Heart left ventricle (tissue), 16 donors: ENCODE data around the gene TTLL5. TPM values are rescaled to one million over a fixed set of nuclear protein-coding genes. Genes with fewer than 3 reads are reported as not detected.

ENCODE experiments used
- ATAC-seq, 4 donors: fragments of 200-7000 bp; cut with Tn5 transposase; one replicate each; pipeline ENCODE4 v1.9.1; 2020 to 2022; ENCODE audit warnings: moderate library complexity in 4 of 4, mild to moderate bottlenecking in 3 of 4, moderate number of reproducible peaks in 1 of 4
- DNase-seq, 5 donors: peaks; one replicate each; pipeline ENCODE4 v3.0.0-alpha.2; 2020
- H3K27ac ChIP-seq, 12 donors: fragments of 200-600 bp; sonication (generic) in 4 of 12; one replicate each; pipeline versions ENCODE4 v1.5.0 to v1.8.0; 2016 to 2022; ENCODE audit warnings: mild to moderate bottlenecking in 2 of 12
- H3K27me3 ChIP-seq, 9 donors: fragments of 200-600 bp; sonication (generic) in 2 of 9; one replicate each; pipeline versions ENCODE4 v1.5.1 to v1.8.0; 2016 to 2022; ENCODE audit warnings: mild to moderate bottlenecking in 3 of 9
- H3K36me3 ChIP-seq, 9 donors: fragments of 200-600 bp; sonication (generic) in 2 of 9; one replicate each; pipeline versions ENCODE4 v1.5.0 to v1.8.0; 2018 to 2022; ENCODE audit warnings: mild to moderate bottlenecking in 2 of 9
- H3K4me1 ChIP-seq, 12 donors: fragments of 200-600 bp; sonication (generic) in 4 of 12; one replicate each; pipeline versions ENCODE4 v1.5.0 to v1.8.0; 2016 to 2022; ENCODE audit warnings: mild to moderate bottlenecking in 3 of 12
- H3K4me3 ChIP-seq, 12 donors: fragments of 200-600 bp; sonication (generic) in 4 of 12; one replicate each; pipeline versions ENCODE4 v1.5.0 to v1.8.0; 2017 to 2022; ENCODE audit warnings: mild to moderate bottlenecking in 9 of 12, moderate library complexity in 4 of 12
- H3K9me3 ChIP-seq, 12 donors: fragments of 200-600 bp; sonication (generic) in 4 of 12; one replicate each; pipeline versions ENCODE4 v1.5.0 to v1.8.0; 2016 to 2022; ENCODE audit warnings: mild to moderate bottlenecking in 1 of 12
- CTCF ChIP-seq, 12 donors: fragments of 200-600 bp; sonication (generic) in 4 of 12; IDR thresholded peaks; one replicate each; pipeline versions ENCODE4 v1.5.0 to v1.8.0; 2018 to 2022; ENCODE audit warnings: antibody characterized with exemption in 12 of 12, mild to moderate bottlenecking in 5 of 12
- POLR2A ChIP-seq, 2 donors: fragments of 450-650 bp; IDR thresholded peaks; one replicate each; pipeline ENCODE4 v1.6.1; 2017; ENCODE audit warnings: antibody characterized with exemption in 2 of 2, mild to moderate bottlenecking in 2 of 2, moderate library complexity in 2 of 2
- WGBS, 4 donors: extraction: QIAGEN DNeasy Blood & Tissue Kit in 2 of 4; methylation state at CpG; one replicate each; pipeline versions ENCODE4 v1.1.5 to v1.1.7; 2013 to 2018; 5-methylcytosine and 5-hydroxymethylcytosine counted together
- intact Hi-C, 10 donors: fragments of 100-400 bp; cut with DNase I; formaldehyde crosslinking; loops; one replicate each; pipeline versions ENCODE4 v1.11.1 to v1.14.2; 2022
- polyA plus RNA-seq, 2 donors: library from polyadenylated mRNA; stranded (reverse); fragments of 200-250 nt; gene quantifications; one replicate each; pipeline ENCODE4 v1.2.3, GENCODE V29; 2013
- total RNA-seq, 9 donors: library from RNA; depleted of rRNA in 2 of 9; stranded (reverse); fragments of >200 nt in 2 of 9; fragmentation: NEBNext Ultra II Directional in 3 of 9; extraction: Animal tissue kit (Norgen Biotek cat#: 25700) in 3 of 9; gene quantifications; one replicate each; pipeline versions ENCODE4 v1.1.0 to v1.2.4, GENCODE V29; 2016 to 2023
- donor health status: ischemic (EF 13 %, LVEDD 7.1; RV severe dilation, severe dysfunction).
- donor health status: healthy with polysubstance abuse.
- donor health status: DM: no; HTN: yes; CAD: no.
- donor health status: DM: no; HTN: no; CAD: no.
- donor health status: ischemic (EF 25% LVEDD 6.9; RV normal size, moderate dysfunction).
- donor health status: ischemic (EF 25% LVEDD 5.7; RV mildly dilated, moderate dysfunction).
- donor health status: healthy.
- donor health status: DM: yes; HTN: yes; CAD: no.
- donor health status: ischemic (EF 35%, LVEDD 5.7; RV mildly dilated, moderate dysfunction).
- donor health status: nonischemic (EF 11% LVEDD 7.7; RV severe dilation, severe dysfunction).
- donor health status: DM: yes; HTN: yes; CAD: no.
- donor health status: PGD.
- donor health status: ischemic (EF 29% LVEDD 5.4; RV normal size, mild dysfunction).
- donor health status: nonischemic (EF 23%, LVEDD 6.1; RV moderate dilation, normal function).

The TTLL5 gene
- total and polyA plus RNA-seq, 11 donors: 6.2 to 24.6 (median 15.8) TPM

DNA sequence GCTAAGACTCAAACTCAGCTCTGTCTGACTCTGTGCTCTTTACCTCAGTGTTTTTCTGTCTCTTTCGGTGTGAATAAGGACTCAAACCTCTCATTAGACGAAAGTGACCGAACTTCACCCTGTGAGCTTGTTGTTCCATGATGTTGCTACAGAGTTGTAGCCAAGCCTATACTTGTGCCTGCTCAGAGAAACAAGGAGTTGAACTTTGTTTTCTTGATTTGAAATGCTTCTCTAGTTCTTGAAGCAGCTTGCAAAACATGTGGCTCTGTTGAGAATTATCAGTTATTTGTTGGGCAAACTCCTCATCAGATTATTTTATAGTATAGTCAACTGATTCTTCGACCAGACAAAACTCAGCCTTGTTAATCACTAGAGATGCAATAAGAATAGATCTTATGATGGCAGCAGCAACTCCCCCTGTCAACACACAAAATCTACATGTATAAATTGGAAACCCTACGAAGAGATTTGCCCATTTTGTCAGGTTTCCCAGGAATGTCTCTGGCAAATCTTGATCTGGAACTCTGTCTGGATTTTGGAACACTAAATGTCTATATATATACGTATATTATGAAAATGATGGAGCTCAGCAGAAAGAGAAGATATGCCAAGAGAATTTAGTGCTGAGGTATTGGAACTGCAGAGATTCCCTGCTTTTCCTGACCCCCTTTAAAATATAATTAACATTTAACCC, 146.8 kb downstream of the TTLL5 start:
- Histone ChIP-seq H3K27ac (no peak overlapping the region), H3K9me3 (no peaks in the 10 kb centered on the region), H3K27me3 (no peaks in the 10 kb centered on the region), H3K4me1 (peaks cover 0 to 34% (median 16%) of the 10 kb centered on the region in 12 donors), H3K36me3 (peaks cover 0 to 9% (median 2%) of the 10 kb centered on the region in 9 donors), H3K4me3 (no peak overlapping the region)
- ATAC-seq (no peak), DNase-seq (no peak)
- intact Hi-C loops: loop anchor here in 2 of 10 donors (10.0 kb wide), 2 partner anchors 57 to 167 kb away; no protein-coding TSS in a partner anchor
- TF ChIP-seq CTCF (IDR thresholded peaks at IDR 0.05) (no peak), POLR2A (IDR thresholded peaks at IDR 0.05) (no peak)
- 95 to 97% (median 96%) methylated on average over 6 of the region's 6 CpGs for WGBS, 4 donors

DNA sequence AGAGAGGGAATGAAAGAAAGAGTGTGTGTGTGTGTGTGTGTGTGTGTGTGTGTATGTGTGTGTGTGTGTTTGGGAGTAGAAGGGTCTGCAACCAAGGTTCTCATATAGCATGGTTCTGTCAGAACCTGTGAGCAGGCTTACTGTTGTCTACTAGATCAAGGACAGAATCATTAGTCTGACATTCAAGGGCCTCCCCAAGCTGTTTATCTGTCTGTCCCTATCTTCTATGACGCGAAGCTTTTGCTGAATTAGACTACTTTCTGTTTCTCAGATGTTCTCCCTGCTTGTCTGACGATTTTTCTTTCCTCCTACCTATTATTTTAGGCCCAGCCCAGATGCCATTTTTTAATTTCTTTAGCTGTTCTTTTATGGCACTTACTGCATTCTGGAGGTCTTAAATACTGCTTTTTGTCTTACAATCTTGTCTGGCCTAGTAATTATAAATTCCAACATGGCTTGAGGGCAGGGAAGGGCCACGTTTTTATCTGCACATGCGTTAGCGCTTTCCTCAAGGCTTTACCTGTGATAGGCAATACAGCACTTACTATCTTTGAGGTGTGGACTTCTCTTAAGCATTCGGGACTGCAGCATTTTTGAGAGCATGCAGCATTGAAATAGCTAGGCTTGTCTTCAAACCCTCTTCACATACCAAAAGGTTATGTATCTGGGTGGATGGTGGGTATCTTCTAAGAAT, 150.2 kb downstream of the TTLL5 start:
- Histone ChIP-seq H3K9me3 (no peaks in the 10 kb centered on the region), H3K27me3 (no peaks in the 10 kb centered on the region), H3K36me3 (peaks cover 0 to 13% (median 2%) of the 10 kb centered on the region in 9 donors), H3K4me3 (no peak overlapping the region), H3K4me1 (peaks cover 0 to 9% (median 2%) of the 10 kb centered on the region in 12 donors), H3K27ac (no peak overlapping the region)
- intact Hi-C loops: no loop called here
- no peak for TF ChIP-seq POLR2A (IDR thresholded peaks at IDR 0.05)
- no peak for TF ChIP-seq CTCF (IDR thresholded peaks at IDR 0.05)
- DNase-seq (no peak), ATAC-seq (no peak)
- WGBS, 4 donors: 83 to 88% (median 85%) methylated on average over 7 of the region's 7 CpGs

DNA sequence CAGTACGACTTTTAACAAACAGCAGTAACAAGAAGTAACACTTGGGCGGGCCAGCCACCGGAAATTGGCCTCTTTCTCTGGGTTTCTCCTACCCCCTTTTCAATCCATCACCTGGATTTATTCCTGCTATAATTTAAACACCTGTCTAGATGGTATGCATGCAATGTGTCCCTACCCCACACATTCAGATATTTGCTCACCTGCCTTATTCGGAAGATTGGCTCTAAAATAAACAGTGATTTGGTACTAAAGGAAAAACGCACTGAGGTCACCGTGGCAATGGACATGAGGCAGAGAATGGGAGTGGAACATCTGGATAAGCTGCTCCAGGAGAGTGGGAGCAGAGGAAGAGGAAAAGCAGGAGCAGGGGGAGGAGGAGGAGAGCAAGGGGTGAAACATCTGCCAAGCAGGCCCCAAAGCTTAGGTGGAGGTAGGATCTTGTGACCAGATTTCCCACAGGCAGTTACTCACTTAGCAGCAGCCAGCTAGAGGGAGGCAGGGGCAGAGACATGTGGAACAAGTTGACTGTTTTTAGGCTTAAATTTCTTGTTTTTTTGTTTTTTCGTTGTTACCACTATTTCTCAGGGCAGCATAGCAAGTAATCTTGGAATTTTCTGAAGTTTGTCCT, 150.9 kb downstream of the TTLL5 start:
- Histone ChIP-seq H3K9me3 (no peaks in the 10 kb centered on the region), H3K27ac (no peak overlapping the region), H3K4me1 (peaks cover 0 to 2% (median 0%) of the 10 kb centered on the region in 12 donors), H3K27me3 (no peaks in the 10 kb centered on the region), H3K4me3 (no peak overlapping the region), H3K36me3 (peaks cover 0 to 10% (median 2%) of the 10 kb centered on the region in 9 donors)
- intact Hi-C loops: no loop called here
- DNase-seq: no peak
- 77 to 80% (median 78%) methylated on average over 7 of the region's 7 CpGs for WGBS, 4 donors
- no peak for TF ChIP-seq CTCF (IDR thresholded peaks at IDR 0.05)
- no peak for TF ChIP-seq POLR2A (IDR thresholded peaks at IDR 0.05)
- ATAC-seq: no peak

DNA sequence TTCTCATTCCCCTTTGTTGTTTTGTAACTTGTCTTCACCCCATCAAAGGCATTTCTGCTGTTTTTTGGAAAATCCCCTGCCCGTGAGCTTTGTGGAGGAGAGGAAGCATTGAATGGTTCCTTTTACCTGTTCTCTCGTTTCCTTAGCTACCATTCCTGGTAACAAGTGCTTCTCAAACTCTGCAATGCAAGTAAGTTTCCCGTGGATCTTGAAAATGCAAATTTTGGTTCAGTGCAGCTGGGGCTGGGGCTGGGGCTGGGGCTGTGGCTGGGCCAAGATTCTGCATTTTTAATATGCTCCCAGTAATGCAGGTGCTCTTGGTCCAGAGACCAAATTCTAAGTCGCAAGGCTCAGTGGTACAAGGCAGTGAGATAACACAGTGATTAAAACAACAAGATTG, 151.6 kb downstream of the TTLL5 start:
- no peak overlapping the region for H3K27ac ChIP-seq
- DNase-seq: no peak
- no peaks in the 10 kb centered on the region for H3K4me1 ChIP-seq
- 80 to 84% (median 83%) methylated on average over 4 of the region's 4 CpGs for WGBS, 4 donors
- no peaks in the 10 kb centered on the region for H3K27me3 ChIP-seq
- peaks cover 0 to 10% (median 0%) of the 10 kb centered on the region in 9 donors for H3K36me3 ChIP-seq
- no peak for TF ChIP-seq CTCF (IDR thresholded peaks at IDR 0.05)
- no peak overlapping the region for H3K4me3 ChIP-seq
- H3K9me3 ChIP-seq: no peaks in the 10 kb centered on the region
- ATAC-seq: no peak
- intact Hi-C loops: no loop called here
